Cardiac fibroblast (primary cell): Measurements from ENCODE around the gene ARID3B.

Source experiments
- DNase-seq, 2 donors: peaks; one replicate each; pipeline versions ENCODE4 v3.0.0 to v3.0.0-alpha.2; 2010; ENCODE audit warnings: low read depth in 2 of 2
- H3K4me3 ChIP-seq, 2 donors: replicated peaks in 1 of 2; 1 replicate in 1 of 2; 2 replicates in 1 of 2; pipeline ENCODE4 v1.5.1; 2011; ENCODE audit warnings: low read depth in 2 of 2, low read length in 2 of 2, mild to moderate bottlenecking in 2 of 2, moderate library complexity in 1 of 2
- CTCF ChIP-seq: IDR thresholded peaks from one replicate; pipeline ENCODE4 v1.5.1; 2011; ENCODE audit warnings: low read depth, mild to moderate bottlenecking, low read length, inconsistent platforms

Gene ARID3B

GRCh38 chr15:74610302-74610951, 69.4 kb downstream of the ARID3B start:
- no peak overlapping the region for H3K4me3 ChIP-seq
- TF ChIP-seq CTCF, result no peak
- peak in 1 of 2 donors; percentile 26 for DNase-seq

- DNase-seq, result no peak
- TF ChIP-seq CTCF, result no peak
- no peak overlapping the region for H3K4me3 ChIP-seq
Observed at GRCh38 chr15:74611341-74611740, 70.3 kb downstream of the ARID3B start.

- no peak for TF ChIP-seq CTCF
- no peak for DNase-seq
- no peak overlapping the region for H3K4me3 ChIP-seq
Observed at GRCh38 chr15:74611834-74612233, 70.8 kb downstream of the ARID3B start.

- H3K4me3 ChIP-seq, result no peak overlapping the region
- DNase-seq, result no peak
- TF ChIP-seq CTCF, result no peak
Observed at GRCh38 chr15:74612677-74613076, 71.7 kb downstream of the ARID3B start.

- no peak overlapping the region for H3K4me3 ChIP-seq
- TF ChIP-seq CTCF, result no peak
- no peak for DNase-seq
Observed at GRCh38 chr15:74613089-74613952, 72.3 kb downstream of the ARID3B start.

GRCh38 chr15:74613953-74614743, 73.1 kb downstream of the ARID3B start:
- H3K4me3 ChIP-seq, result peak overlapping the region; percentile 29 to 97
- DNase-seq, result no peak
- no peak for TF ChIP-seq CTCF
